Measurements from ENCODE around the gene PPP1R9B.

PPP1R9B gene

DNA sequence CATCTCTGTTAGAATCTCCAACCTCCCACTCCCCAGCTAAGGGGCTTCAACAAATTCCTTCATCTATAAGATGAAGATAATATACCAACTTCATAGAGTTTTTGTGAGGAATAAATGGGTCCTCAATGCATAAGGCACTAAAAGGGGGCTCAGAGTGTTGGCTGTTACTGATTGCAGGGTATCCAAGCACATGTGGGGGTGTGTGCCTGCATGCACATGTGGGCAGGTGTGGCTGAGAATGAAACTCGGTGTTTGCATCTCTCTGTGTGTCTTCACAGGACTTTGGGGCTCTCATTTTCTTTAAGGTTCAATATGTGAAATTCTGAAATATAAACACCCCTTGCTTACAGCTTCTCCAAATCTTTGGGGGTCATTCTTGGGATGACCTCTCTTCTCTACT is 4.1 kb upstream of the PPP1R9B start:
- no peak for DNase-seq

DNA sequence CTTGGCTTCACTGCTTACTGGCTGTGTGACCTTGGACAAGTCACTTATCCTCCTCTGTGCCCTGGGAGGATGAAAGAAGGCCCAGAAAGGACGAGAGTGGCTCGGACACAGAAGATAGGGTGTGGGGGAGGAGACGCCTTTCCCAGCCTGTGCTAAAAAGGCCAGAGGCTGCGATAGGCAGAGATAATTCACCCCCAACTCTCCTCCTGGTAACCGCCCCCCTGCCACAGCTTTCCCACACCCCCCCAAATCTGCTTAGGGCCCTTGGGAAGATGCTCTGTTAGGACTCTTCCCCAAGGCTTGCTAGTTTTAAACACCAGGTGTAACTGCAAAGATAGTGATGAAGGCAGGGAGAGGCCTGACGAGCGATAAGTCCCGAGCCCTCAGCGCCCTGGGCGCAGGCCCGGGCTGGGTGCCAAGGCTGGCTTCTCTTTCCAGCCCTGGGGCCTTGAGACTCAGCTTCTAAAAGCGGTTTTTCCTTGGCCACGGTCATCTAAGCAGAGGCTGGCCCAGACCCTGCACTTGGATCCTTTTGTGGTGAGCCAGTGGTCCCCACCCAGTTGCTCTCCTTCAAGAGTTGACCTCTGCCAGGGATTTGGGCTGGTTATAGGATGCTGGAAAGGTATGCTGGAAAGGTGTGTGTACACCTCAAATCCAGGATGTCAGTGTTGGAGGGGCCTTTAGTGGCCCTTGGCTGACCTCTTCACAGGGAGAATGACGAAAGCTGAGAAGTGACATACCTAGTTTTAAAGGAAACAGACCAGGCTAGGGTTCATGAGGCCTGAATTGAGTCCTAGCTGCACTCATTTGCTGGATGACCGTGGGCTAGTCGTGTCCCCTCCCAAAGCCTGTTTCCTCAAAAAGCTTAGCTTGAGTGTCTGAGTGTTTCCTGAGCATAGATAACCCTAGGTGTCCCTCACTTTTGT is 3.4 kb upstream of the PPP1R9B start:
- no peak for DNase-seq

DNA sequence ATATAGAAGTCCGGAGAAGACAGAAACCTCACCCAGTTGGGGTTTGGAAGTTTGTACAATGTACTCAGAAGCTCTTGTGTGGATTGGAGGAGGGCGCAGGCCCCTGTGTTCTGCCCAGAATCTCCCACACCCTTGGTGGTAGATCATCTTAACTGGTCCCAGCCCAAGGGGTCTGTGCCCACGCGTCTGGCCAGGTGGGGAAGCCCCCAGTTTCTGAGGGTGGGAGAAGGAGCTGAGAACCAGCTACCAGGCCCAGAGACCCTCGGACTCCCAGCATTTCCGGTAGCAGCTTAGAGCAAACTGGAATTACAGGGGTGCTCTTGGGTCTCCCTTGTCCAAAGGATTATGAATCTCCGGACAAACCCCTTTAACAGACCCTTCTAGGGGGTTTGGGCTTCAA is 2.3 kb upstream of the PPP1R9B start:
- DNase-seq = no peak

DNA sequence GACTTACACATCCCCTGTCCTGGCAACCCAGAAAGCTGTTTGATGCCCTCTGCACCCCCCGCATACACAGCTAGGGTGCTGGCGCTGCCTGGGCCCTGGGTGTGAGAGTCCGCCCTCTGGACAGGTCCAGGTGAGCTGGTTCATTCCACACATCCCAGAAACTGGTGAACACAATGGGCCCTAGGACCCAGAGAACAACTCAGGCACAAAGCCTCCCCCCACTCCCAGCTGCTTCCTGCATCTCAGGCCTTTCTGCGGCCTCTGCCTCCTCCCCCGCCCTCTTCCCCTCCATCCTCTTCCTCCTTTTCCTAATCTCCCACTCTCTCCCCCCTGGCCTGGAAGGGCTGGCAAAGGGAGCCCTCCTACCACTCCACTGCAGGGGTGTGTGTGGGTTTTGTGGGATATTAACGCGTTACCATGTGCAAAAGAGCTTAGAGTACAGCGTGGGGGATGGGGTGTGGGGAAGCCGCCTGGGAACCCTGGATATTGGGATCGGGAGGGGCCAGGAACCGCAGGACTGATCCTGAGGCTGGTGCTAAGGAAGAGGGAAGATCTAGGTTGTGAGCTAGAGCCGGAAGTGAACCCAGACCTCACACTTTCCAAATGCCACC is 1.6 kb upstream of the PPP1R9B start:
- DNase-seq = peak; percentile 99

DNA sequence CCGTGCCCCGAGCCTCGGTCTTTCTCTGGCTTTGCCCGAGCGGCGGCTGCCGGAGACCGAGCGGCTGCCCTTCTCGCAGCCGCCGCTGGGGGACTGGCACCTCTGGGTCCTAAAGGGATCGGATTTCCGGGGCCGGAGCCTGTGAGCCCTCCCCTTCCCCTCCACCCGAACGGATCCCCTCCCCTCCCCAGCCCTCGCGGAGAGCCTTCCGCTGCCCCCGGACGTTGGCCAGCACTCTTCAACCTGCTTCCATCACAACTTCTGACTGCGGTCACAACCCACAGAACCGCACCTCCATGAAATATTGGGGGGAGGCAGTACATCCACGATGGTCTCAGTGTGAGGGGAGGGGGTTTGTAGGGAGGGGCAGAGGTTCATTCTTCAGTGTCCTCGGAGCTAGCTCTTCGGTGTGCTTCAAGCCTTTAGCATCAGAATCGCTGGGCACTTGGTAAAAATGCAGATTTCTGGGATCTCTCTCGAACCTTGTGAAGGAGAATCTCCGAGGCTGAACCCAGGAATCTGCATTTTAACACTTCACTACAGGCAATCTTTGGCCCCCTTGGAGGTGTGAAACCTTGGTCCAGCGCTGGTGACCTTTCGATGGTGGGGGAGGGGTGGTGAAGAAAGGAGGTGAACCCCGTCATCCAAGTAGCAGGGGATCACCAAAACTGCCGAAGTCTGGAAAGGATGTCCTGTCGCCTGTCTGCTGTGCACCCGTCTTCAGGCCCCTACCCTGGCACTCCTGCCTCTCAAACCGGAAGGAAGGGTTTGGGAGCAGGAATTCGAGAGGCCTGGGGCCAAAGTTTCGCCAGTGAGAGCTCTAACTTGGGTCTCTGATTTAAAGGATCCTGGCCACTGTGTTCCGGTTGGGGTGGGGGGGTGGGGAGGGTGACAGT is 812 bp upstream of the PPP1R9B start:
- DNase-seq = peak; percentile 100

DNA sequence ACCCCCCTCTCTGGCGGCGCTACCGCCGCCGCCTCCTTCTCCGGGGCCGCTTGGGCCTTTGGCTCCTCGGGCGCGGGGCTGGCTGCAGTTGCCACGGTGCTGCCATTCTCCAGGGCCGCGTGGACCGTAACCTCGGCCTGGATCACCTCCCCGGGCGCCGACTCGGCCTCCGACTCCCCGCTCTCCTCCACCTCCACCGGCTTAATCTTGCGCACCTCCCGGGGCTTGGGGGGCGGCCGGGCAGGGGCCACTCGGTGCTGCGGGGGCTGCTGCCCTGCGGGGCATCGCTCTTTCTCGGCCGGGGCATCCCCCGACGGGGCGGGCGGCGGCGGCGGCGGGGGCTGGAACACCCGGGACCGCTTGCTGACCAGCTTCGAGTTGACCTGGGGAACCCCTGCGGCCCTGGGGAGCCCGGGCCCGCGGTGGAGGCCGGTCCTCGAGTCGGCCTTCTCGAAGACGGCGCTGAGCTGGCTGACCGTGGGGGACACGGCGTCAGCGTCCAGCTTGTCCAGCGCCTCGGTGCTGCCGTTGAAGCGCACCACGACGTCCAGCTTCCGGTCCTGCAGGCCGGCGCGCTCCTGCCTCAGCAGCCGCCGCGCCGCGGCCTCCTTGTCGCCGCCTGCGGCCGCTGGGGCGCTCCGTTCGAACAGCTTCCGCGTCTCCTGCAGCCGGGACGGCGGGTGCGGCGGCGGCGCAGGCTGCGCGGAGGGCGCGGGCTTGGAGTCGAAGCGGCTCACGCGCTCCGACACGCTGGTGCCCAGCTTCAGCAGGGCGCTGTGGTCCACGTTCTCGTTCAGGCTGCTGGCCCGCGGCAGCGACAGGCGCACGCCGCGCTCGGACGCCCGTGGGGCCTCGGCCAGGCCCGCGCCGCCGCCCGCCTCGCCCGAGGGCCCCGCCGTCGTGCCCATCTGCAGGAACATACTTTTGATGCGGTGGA is 792 bp downstream of the PPP1R9B start:
- no peak for DNase-seq

DNA sequence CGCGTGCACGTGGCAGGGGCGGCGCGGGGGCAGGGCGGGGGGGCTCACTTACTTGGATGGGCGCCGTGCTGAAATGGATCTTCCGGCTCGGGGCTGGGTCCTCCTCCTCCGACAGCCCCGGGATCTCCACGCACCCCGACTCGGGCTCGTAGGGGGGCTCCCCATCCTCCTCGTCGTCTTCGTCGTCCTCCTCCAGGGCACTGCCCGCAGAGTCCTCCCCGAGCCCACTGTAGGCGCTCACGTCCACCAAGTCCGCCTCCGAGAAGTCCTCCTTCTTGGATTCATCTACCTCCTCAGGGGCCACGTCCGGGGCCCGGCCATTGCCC is 1.4 kb downstream of the PPP1R9B start:
- DNase-seq = no peak

DNA sequence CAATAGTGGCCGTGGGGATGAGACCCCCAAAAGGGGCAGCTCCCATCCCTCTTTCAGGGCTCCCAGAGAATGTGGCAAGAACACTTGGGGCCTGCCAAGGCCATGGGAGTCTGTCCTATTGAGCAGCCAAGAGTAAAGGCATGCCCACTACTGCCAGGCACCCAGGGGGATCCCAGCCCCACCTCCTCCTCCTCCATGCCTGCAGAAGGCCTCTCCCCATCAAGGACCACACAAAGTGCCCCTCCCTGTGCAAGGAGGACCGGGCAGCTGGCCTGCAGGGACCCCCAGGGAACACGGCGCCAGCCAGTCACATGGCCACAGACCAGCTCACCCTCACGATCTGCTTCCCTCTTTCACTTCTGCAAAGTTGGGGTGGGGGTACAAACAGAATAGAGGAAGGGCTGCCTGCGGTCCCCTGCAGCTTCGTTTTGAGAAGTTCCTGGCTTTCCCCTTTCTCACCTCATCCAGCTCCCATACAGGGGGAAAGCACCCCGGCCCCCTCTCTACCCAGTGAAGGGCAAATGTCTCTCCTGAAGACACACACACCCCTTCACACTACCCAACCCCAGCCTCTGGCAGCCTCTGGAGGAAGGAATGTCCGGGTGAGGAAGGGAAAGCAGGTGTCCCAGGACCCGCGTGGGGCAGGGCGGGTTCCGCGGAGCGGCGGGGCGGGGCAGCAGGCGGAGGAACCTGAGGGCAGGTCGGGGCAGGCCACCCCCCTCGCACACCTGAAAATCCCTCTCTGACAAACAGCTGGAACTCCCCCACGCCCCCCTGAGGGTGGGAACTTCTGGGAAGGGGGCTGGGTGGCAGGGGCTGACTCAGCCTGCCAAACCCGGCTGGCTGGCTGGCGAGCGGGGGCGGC is 2.0 kb downstream of the PPP1R9B start:
- DNase-seq = peak; percentile 86

DNA sequence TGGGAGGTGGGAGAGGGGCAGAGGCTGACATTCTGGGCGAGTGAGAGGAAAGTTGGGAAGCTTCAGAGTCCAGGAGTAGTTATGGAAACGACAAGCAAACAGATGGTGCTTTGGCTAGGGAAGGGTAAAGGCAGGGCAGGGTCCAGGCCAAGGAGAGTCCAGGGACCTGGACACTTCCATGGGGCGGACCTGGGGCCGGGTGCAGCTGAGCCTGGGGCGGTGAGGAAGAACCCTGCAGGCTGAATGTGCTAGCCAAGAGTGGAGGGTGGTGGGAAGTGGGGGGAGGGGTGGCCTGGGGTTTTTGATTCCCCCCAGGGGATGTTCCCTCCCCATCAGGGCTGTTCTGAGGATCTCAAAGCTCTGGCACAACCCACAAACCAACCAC is 2.6 kb downstream of the PPP1R9B start:
- no peak for DNase-seq

DNA sequence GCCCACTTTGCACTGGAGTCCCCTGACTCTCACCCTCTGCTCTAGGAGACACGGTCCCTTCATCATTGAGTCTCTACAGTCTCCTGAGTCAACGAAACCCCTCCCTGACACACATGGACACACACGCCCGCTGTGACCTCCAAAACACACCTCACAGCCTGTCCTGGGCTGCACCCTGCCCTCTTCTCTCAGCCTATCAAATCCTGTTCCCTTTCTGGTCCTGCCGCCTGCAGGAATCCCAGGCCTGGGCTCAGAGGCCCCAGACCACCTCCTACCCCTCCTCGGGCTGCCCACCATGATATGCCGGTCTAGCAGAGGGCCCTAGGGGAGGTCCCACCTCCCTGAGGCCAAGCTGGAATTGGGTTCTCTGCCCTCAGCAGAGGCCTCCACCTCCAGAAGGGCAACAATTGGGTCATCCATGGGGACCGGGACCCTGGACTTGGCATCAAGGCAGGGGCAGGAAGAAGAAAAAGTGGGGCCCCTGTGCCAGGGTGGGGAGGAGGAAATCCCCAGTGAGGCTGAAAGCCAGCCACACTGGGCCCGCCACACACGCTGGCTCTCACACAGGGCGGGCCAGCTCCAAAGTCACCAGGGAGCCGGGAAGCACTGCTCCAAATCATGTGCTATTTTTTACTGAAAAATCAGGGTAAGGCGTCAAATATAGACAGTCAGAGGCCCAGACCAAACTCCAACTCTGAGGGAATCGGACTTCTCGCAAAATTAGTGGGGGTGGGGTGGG is 3.4 kb downstream of the PPP1R9B start:
- no peak for DNase-seq

DNA sequence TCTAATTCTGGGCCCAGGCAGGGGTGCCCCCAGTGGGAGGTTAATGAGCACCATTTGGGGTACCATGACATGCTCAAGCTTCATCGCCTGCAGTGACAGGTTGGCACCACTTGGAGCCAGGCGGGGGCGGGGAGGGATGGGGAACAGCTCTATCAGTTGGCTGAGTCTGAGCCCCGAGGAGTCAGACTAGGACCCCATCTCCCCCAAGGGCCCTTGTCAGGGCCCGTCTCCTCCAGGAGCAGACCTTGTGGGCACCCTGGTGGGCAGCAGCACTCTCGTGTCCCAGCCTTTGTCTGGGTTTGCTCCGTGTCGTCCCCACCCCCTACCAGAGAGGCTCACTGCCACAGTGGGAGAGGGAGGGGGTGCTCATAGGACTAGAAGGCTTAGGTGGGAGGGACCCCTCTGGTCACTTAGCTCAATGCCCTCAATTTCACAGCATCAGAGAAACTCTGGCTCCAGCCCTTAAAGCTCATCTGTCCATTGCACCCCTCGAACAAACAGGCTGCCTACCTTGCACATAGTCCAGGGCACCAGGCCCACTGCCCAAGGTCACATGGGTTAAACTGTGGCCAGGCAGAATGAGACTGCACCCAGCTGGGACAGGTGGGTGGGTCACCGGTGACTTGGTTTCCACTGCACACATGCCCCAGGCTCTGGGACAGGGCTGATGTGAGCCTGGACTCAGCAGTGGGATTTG is 4.1 kb downstream of the PPP1R9B start:
- DNase-seq = peak; percentile 51

DNA sequence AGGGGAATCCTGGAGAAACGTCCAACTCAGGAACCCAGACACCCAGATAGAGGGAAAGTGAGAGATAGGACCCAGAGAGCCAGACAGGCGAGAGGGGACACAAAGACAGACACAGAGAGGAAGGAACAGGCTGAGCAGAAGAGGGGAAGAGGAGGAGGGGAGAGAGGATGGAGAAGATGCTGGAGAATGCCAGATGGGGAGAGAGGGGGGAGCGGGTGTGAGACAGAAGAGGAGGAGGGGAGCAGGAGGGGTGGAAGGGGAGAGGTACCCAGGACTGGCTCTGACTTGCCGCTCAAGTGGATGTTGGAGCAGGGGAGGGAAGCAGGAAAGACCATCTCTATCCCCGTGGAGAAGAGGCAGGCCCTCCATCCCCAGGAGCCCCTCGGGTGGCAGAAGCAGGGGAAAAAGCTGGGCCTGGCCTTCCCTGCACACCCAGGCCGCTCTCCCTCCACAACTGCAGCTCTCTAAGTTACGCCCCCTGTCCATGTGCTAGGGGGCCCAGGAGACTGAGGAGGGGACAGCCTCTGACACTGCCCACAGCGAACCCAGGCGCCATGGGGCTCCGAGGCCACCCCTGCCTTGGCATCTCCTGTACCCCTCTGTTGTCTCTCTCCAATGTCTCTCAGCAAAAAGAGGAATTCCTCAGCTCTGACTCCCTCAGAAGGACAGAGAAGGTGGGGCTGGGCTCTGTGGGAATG is 4.8 kb downstream of the PPP1R9B start:
- DNase-seq = no peak

DNA sequence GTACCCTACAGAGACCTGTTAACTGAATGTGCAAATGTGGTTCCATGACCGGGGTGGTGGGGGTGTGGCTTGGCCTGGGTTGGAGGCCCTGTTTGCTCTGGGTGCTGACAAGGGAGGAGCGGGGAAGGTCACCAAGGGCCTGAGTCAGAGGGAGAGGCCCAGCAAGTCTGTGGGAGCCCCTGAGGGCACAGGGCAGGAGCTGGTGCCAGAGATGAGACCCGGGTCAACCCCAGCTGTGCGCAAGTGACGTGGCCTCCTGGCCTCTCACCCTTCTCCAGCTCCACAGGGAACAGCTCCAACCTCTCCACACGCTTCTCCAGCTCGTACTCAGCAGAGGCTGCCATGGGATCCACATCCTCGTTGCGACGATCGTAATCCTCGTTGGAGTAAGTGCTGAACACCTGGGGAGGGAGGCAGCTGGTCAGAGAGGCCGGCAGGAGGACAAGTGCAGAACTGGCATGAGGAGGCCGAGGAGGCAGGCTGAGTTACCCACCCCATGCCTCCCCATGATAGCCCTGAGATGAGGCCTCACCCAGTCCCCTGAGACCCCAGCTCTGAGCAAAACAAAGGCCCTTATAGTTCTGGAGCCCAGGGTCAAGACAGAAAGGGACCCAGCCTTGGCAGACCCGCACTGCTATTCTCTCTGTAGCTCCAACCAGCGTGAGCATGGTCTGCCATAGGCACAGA is 5.5 kb downstream of the PPP1R9B start:
- DNase-seq = no peak

DNA sequence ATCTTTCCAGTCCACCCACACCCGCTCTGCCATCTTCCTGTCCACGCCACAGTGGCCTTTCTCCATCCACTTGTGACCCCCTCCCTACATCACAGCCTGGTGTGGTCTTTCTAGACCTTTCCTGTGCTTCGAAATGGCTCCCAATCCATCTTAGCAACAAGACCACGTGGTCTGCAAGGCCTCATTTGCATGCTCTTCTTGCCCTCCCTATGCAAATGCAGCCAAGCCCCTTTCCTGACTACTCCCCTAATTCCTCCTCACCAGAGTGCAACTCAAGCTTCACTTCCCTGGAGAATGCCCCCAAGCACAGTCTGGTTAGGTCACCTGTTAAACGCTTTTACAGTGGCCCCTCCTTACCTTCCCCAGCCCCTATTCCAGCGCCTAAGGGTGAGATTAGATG is 6.1 kb downstream of the PPP1R9B start:
- DNase-seq = no peak

DNA sequence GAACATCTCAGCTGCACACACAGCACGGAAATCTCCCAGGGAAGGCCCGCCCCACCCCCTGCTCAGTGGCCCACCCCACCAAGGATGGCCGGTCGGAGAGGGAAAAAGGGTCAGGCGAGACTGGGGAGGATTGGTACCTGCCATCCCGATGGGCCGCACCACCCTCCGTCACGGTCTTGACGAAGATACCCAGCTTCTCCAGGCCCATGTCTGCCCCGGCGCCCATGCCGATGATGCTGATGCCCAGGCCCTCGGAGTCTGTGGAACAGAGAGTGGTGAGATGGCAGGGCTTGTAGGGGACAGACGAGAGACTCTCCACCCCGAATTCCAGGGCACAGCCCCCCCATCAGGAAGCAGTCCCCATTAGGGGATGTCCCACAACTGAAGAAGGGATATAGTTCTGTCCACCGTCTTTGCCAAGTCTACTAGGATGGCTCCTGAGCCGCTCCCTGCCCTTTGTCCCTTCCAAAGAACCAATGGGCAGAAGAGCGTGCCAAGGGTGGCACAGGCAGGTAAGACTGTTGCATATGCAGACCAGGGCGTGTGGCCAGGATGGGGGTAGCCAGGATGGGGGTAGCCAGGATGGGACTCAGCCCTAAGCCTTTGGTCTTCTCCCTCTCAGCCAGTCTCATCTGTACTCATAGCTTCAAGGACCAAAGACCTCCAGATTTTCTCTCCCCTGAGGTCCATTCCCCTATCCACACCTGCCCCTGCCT is 6.9 kb downstream of the PPP1R9B start:
- DNase-seq = no peak

DNA sequence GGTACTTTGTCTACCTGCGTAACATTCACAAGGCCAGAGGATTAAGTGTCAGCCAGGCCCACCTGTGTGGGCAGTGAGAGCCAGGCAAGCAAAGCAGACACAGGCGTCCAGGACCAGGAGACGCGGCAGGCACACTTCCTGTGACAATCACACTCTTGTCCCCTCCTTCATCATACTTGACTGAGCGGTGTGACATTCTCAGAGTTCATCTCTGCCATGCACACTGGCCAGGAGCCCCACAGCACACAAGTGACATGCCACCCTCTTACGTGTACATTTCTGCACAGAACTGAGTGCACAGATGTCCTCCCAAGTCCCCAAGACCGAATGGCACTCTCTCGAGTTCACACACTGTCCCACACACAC is 8.7 kb downstream of the PPP1R9B start:
- DNase-seq = no peak

DNA sequence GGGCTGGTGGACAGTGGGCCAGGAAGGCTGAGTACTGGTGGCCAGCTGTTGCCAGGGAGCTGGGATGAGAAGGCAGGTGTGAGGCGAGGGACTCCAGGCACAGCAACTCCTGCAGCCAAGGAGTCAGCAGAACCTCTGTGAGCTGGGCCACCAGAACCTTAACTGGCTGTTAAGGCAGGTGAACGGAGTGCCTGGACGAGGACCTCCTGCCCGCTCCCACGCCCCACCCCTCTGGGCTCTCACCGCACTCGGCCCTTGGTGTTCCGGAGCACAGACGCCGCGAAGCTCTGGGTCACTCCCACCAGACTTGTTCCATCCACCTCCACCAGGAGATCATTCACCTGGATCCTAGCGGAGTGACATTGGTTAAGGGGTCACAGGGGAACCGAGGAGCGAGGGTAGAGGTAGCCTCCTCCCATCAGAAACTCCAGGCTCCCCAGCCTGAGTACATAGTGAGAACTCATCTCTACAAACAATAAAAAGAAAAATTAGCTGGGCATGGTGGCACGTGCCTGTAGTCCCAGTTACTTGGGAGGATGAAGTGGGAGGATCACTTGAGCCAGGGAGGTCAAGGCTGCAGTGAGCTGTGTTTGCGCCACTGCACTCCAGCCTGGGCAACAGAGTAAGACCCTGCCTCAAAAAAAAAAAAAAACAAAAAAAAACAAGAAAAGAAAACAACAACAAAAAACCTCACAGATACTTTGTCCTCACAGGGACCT is 9.3 kb downstream of the PPP1R9B start:
- DNase-seq = no peak
